Cardiac muscle cell (in vitro differentiated cells and primary cell): Measurements from ENCODE around the gene NTNG1. TPM values are rescaled to one million over a fixed set of nuclear protein-coding genes. Genes with fewer than 3 reads are reported as not detected.

Experiments used
- DNase-seq, 2 donors: peaks; one replicate each; pipeline versions ENCODE4 v3.0.0 to v3.0.0-alpha.2; 2010 to 2017; ENCODE audit warnings: low read depth in 1 of 2, low spot score in 1 of 2
- H3K27ac ChIP-seq: fragments of 200-600 bp; sonication (generic); 2 replicates; pipeline ENCODE4 v1.5.1; 2016
- H3K27me3 ChIP-seq: fragments of 200-600 bp; sonication (generic); 2 replicates; pipeline ENCODE4 v1.6.0; 2016; ENCODE audit warnings: control low read depth
- H3K36me3 ChIP-seq: fragments of 200-600 bp; sonication (generic); 2 replicates; pipeline ENCODE4 v1.5.1; 2016; ENCODE audit warnings: control low read depth
- H3K4me1 ChIP-seq: fragments of 200-600 bp; sonication (generic); 2 replicates; pipeline ENCODE4 v1.8.1; 2017; ENCODE audit warnings: low read depth, mild to moderate bottlenecking, mixed run types
- H3K4me3 ChIP-seq: fragments of 200-600 bp; sonication (generic); 2 replicates; pipeline ENCODE4 v1.5.1; 2016; ENCODE audit warnings: mild to moderate bottlenecking
- H3K9me3 ChIP-seq: fragments of 200-600 bp; sonication (generic); 2 replicates; pipeline ENCODE4 v1.5.1; 2017; ENCODE audit warnings: low read depth, mild to moderate bottlenecking, control low read depth
- CTCF ChIP-seq: IDR thresholded peaks from 2 replicates; pipeline ENCODE4 v1.5.1; 2012; ENCODE audit warnings: low read depth, mild to moderate bottlenecking, low read length
- polyA plus RNA-seq: library from polyadenylated mRNA; unstranded; fragments of >200 nt; fragmentation: Nextera tagmentation; extraction: Ambion mirVana; gene quantifications from 2 replicates; pipeline ENCODE4 v1.2.1, GENCODE V29; 2016
- total RNA-seq: library from RNA; depleted of rRNA; stranded (reverse); fragments of >200 nt; gene quantifications from 2 replicates; pipeline ENCODE4 v1.2.3, GENCODE V29; 2016

The NTNG1 gene
- total and polyA plus RNA-seq, 2 experiments from 2014 or later: 0.12 TPM; not detected in 1

DNA sequence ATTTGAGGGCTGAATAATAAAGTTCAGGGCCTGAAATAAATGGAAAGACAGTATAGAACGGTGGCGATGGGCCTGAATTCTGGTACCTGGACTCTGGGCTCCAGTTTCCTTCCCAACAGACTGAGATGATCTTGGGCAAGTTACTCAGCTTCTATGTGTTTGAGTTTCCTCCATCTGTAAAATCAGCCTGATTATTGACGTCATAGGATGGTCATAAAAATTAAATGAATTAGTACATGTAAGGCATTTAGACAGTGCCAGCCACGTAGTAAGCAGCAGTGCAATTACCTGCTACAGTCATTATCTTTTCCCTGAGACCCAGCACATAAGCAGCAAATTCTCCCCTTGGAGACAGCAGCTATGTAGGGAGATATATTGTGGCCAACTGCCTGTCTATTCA lies 260.9 kb downstream of the NTNG1 start:
- no peak overlapping the region for H3K4me3 ChIP-seq
- no peaks in the 10 kb centered on the region for H3K27me3 ChIP-seq
- peaks cover 1% of the 10 kb centered on the region for H3K4me1 ChIP-seq
- no peak for DNase-seq
- no peaks in the 10 kb centered on the region for H3K36me3 ChIP-seq
- TF ChIP-seq CTCF: no peak
- H3K9me3 ChIP-seq: no peaks in the 10 kb centered on the region
- H3K27ac ChIP-seq: no peak overlapping the region

GRCh38 chr1:107404756-107405155 lies 263.9 kb downstream of the NTNG1 start:
- H3K27me3 ChIP-seq: no peaks in the 10 kb centered on the region
- TF ChIP-seq CTCF: no peak
- H3K27ac ChIP-seq: no peak overlapping the region
- no peak overlapping the region for H3K4me3 ChIP-seq
- peak in 1 of 2 donors; percentile 0 for DNase-seq
- no peaks in the 10 kb centered on the region for H3K9me3 ChIP-seq
- no peaks in the 10 kb centered on the region for H3K36me3 ChIP-seq
- H3K4me1 ChIP-seq: no peaks in the 10 kb centered on the region

DNA sequence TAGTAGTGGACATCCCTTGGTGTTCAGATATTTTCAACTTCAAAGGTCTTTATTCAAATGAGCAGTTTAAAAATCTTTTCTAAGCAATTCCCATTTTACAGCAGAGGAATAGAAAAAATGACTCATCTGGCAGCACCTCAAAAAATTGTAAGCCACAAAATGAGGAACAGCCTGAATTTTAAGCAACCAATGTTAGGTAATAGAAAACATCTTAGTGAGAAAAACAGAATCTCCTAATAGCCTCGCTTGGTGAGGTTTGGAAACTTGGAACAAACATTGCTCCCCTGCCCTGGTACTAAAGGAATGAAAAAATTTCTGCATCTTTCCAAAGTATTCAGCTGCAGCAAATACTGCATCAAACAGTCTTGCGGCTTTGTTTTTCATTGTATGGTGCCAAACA lies 264.4 kb downstream of the NTNG1 start:
- H3K4me1 ChIP-seq: no peaks in the 10 kb centered on the region
- DNase-seq: peak in 1 of 2 donors; percentile 14
- H3K27ac ChIP-seq: no peak overlapping the region
- H3K4me3 ChIP-seq: no peak overlapping the region
- H3K9me3 ChIP-seq: no peaks in the 10 kb centered on the region
- no peaks in the 10 kb centered on the region for H3K27me3 ChIP-seq
- no peak for TF ChIP-seq CTCF
- H3K36me3 ChIP-seq: no peaks in the 10 kb centered on the region

DNA sequence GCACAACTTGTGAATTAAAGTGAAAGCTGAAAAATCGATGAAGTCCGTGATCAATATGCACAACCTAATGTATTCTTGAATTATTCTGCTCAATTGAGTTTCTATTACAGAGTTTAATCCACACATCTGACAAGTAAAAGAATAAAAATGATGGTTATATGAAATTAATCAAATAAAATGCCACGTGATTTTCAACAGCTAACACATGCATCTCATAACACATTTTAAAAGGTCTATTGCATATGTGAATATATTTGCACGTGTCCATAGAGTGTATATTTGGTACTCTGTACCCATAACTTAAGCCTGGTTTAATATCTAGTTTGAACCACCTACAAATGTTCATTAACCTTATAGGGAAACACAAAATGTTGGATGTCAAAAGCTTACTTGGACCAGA lies 266.2 kb downstream of the NTNG1 start:
- no peak for DNase-seq
- Histone ChIP-seq H3K9me3 (no peaks in the 10 kb centered on the region), H3K36me3 (no peaks in the 10 kb centered on the region), H3K4me1 (no peaks in the 10 kb centered on the region), H3K27ac (no peak overlapping the region), H3K27me3 (no peaks in the 10 kb centered on the region), H3K4me3 (no peak overlapping the region)
- TF ChIP-seq CTCF: no peak

GRCh38 chr1:107413546-107413945 lies 272.7 kb downstream of the NTNG1 start:
- H3K27ac ChIP-seq: no peak overlapping the region

More at GRCh38 chr1:107413546-107413945, 272.7 kb downstream of the NTNG1 start:
- DNase-seq: no peak
- Histone ChIP-seq H3K27me3 (no peaks in the 10 kb centered on the region), H3K36me3 (no peaks in the 10 kb centered on the region), H3K9me3 (no peaks in the 10 kb centered on the region), H3K4me3 (no peak overlapping the region), H3K4me1 (no peaks in the 10 kb centered on the region)
- TF ChIP-seq CTCF: no peak
